Measurements from ENCODE around the gene PRKAR1B. TPM values are rescaled to one million over a fixed set of nuclear protein-coding genes. Genes with fewer than 3 reads are reported as not detected.
A peak's percentile ranks its signal among the peaks of the same experiment; 100 is the strongest.

Gene PRKAR1B
- total and polyA plus RNA-seq, 7 donors = 9.5 to 26.6 (median 11.4) TPM

GRCh38 chr7:730501-731439 is 3.7 kb upstream of the PRKAR1B start:
- intact Hi-C loops (cut with DNase I) = no loop called here
- 85 to 90% methylated on average over 23 of the region's 23 CpGs for WGBS, 2 donors
- Histone ChIP-seq H3K4me3 (no peak overlapping the region), H3K27me3 (no peaks in the 10 kb centered on the region), H3K27ac (peak overlapping the region in 1 of 4 donors; percentile 14), H3K4me1 (peaks cover 0 to 26% (median 20%) of the 10 kb centered on the region in 4 donors), H3K36me3 (peaks cover 0 to 33% (median 4%) of the 10 kb centered on the region in 4 donors), H3K9me3 (no peaks in the 10 kb centered on the region)
- TF ChIP-seq EP300 (IDR thresholded peaks at IDR 0.05) (no peak), POLR2AphosphoS5 (IDR thresholded peaks at IDR 0.05) (no peak), POLR2A (IDR thresholded peaks at IDR 0.05) (no peak)
- TF ChIP-seq, protein P1, sequence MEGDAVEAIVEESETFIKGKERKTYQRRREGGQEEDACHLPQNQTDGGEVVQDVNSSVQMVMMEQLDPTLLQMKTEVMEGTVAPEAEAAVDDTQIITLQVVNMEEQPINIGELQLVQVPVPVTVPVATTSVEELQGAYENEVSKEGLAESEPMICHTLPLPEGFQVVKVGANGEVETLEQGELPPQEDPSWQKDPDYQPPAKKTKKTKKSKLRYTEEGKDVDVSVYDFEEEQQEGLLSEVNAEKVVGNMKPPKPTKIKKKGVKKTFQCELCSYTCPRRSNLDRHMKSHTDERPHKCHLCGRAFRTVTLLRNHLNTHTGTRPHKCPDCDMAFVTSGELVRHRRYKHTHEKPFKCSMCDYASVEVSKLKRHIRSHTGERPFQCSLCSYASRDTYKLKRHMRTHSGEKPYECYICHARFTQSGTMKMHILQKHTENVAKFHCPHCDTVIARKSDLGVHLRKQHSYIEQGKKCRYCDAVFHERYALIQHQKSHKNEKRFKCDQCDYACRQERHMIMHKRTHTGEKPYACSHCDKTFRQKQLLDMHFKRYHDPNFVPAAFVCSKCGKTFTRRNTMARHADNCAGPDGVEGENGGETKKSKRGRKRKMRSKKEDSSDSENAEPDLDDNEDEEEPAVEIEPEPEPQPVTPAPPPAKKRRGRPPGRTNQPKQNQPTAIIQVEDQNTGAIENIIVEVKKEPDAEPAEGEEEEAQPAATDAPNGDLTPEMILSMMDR (IDR thresholded peaks at IDR 0.05) = no peak
- DNase-seq = peak; percentile 54

DNA sequence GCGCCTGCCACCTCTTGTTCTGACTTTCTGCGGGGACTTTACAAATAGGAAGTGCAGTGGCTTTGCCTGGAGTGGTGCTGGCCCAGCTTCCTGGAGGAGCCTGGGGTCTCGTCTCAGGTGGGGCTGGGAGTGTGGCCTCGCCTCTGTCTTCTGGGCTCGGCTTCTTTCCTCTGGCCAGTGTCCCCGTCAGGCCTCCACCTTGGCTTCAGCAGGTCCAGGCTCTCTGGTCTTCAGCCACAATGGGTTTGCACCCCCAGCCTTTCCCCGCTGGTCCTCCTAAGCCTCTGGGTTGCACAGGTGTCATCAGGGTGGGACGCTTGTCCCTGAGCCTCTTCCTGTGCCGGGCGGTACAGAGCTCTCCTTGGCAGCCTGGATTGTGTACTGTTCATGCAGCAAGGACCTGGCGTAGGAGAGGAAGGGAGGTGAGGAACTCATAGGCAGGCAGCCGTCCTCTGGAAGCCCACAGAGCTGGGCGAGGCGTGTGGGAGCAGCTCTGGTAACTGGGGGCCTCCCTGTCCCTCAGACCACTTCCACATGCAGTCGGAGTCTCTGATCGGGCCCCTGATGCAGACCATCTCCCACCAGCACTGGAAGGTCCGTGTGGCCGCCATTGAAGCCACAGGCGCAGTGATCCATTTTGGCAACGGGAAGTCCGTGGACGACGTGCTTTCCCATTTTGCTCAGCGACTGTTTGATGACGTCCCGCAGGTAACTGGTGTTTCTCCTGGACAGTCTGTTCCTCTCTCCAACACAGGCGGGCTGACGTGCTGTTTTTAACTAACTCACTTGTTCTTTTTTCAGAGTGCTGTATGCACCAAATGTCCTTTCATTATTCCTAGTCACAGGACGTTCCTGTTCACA is 2.3 kb upstream of the PRKAR1B start:
- Histone ChIP-seq H3K27me3 (no peaks in the 10 kb centered on the region), H3K27ac (peak overlapping the region in 1 of 4 donors; percentile 14), H3K4me1 (peaks cover 0 to 29% (median 22%) of the 10 kb centered on the region in 4 donors), H3K36me3 (peaks cover 0 to 28% (median 4%) of the 10 kb centered on the region in 4 donors), H3K4me3 (no peak overlapping the region), H3K9me3 (no peaks in the 10 kb centered on the region)
- 94% methylated on average over 29 of the region's 29 CpGs for WGBS, 2 donors
- TF ChIP-seq EP300 (IDR thresholded peaks at IDR 0.05) = no peak
- TF ChIP-seq POLR2AphosphoS5 (IDR thresholded peaks at IDR 0.05) = no peak
- TF ChIP-seq POLR2A (IDR thresholded peaks at IDR 0.05) = no peak
- TF ChIP-seq, protein P1 (IDR thresholded peaks at IDR 0.05) = no peak
- DNase-seq = peak; percentile 63
- intact Hi-C loops (cut with DNase I) = loop anchor here (5.0 kb wide), 1 partner anchor 62 kb away; no protein-coding TSS in a partner anchor

DNA sequence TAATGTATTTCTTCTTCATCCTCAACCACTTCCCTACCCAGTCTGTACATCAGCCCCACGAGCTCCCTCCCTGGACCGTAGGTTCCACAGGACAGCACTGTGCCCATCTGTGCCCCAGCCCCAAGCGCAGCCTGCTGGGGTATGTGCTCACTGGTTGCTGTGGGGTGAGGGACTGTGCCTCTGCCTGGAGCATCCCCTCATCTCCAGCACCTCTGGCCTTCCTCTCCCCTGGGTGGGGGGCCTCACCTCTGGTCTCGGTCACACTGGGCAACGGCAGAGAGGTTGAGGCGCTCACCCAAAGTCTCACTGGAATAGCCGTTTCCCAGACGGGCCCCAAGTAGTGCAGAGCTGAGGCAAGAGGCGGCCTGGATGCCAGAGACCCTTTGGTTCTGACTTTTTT is 1.5 kb upstream of the PRKAR1B start:
- Histone ChIP-seq H3K9me3 (no peaks in the 10 kb centered on the region), H3K36me3 (peaks cover 0 to 23% (median 4%) of the 10 kb centered on the region in 4 donors), H3K4me1 (peaks cover 0 to 29% (median 22%) of the 10 kb centered on the region in 4 donors), H3K27ac (no peak overlapping the region), H3K4me3 (no peak overlapping the region), H3K27me3 (no peaks in the 10 kb centered on the region)
- peak; percentile 55 for DNase-seq
- intact Hi-C loops (cut with DNase I) = loop anchor here (5.0 kb wide), 1 partner anchor 61 kb away; no protein-coding TSS in a partner anchor
- 90 to 92% methylated on average over 9 of the region's 9 CpGs for WGBS, 2 donors
- no peak for TF ChIP-seq POLR2A (IDR thresholded peaks at IDR 0.05)
- no peak for TF ChIP-seq EP300 (IDR thresholded peaks at IDR 0.05)
- TF ChIP-seq POLR2AphosphoS5 (IDR thresholded peaks at IDR 0.05) = no peak
- TF ChIP-seq, protein P1 (IDR thresholded peaks at IDR 0.05) = no peak

GRCh38 chr7:727806-728460 is 852 bp upstream of the PRKAR1B start:
- Histone ChIP-seq H3K27me3 (no peaks in the 10 kb centered on the region), H3K36me3 (peaks cover 0 to 23% (median 4%) of the 10 kb centered on the region in 4 donors), H3K4me3 (peak overlapping the region in 3 of 4 donors; percentile 95 to 98 (median 96)), H3K9me3 (no peaks in the 10 kb centered on the region), H3K27ac (peak overlapping the region in 3 of 4 donors; percentile 31 to 79 (median 45)), H3K4me1 (peaks cover 0 to 29% (median 22%) of the 10 kb centered on the region in 4 donors)
- 15 to 41% methylated on average over 21 of the region's 21 CpGs for WGBS, 2 donors
- intact Hi-C loops (cut with DNase I) = loop anchor here (5.0 kb wide), 1 partner anchor 61 kb away; no protein-coding TSS in a partner anchor
- TF ChIP-seq EP300 (IDR thresholded peaks at IDR 0.05) = no peak
- TF ChIP-seq, protein P1 (IDR thresholded peaks at IDR 0.05) = no peak
- no peak for TF ChIP-seq POLR2A (IDR thresholded peaks at IDR 0.05)
- TF ChIP-seq POLR2AphosphoS5 (IDR thresholded peaks at IDR 0.05) = no peak
- no peak for DNase-seq

Data from sigmoid colon (tissue), 7 donors.